Trophoblast cell (in vitro differentiated cells and primary cell): ENCODE measurements around the gene COL19A1.

Source experiments
- DNase-seq, 2 donors: peaks; one replicate each; pipeline ENCODE4 v3.0.0-alpha.2; 2016
- H2AFZ ChIP-seq: 2 replicates; pipeline ENCODE4 v1.6.1; 2013; ENCODE audit warnings: low read length, moderate library complexity, mild to moderate bottlenecking; ENCODE audit not compliant: insufficient read depth, poor library complexity
- H2AK5ac ChIP-seq: 2 replicates; pipeline ENCODE4 v1.6.1; 2013; ENCODE audit warnings: mild to moderate bottlenecking, low read length
- H2BK120ac ChIP-seq: 2 replicates; pipeline ENCODE4 v1.6.1; 2013; ENCODE audit warnings: low read length, mild to moderate bottlenecking, moderate library complexity; ENCODE audit not compliant: insufficient read depth, poor library complexity
- H2BK12ac ChIP-seq: 2 replicates; pipeline ENCODE4 v1.6.1; 2013; ENCODE audit warnings: mild to moderate bottlenecking, low read length, moderate library complexity
- H2BK5ac ChIP-seq: 2 replicates; pipeline ENCODE4 v1.6.1; 2013; ENCODE audit warnings: low read length, low read depth, moderate library complexity, mild to moderate bottlenecking; ENCODE audit not compliant: poor library complexity
- H3K14ac ChIP-seq: 2 replicates; pipeline ENCODE4 v1.6.1; 2013; ENCODE audit warnings: mild to moderate bottlenecking, low read length
- H3K18ac ChIP-seq: 2 replicates; pipeline ENCODE4 v1.6.1; 2013; ENCODE audit warnings: mild to moderate bottlenecking, low read length
- H3K23ac ChIP-seq: 2 replicates; pipeline ENCODE4 v1.6.1; 2013; ENCODE audit warnings: low read length
- H3K27ac ChIP-seq: 2 replicates; pipeline ENCODE4 v1.5.1; 2013; ENCODE audit warnings: low read depth, mild to moderate bottlenecking, inconsistent platforms, low read length, moderate library complexity
- H3K27me3 ChIP-seq: 2 replicates; pipeline ENCODE4 v1.6.1; 2013; ENCODE audit warnings: inconsistent platforms, mild to moderate bottlenecking, low read length, moderate library complexity; ENCODE audit not compliant: insufficient read depth
- H3K36me3 ChIP-seq, 2 experiments: 1 replicate in 1 of 2; 2 replicates in 1 of 2; pipeline ENCODE4 v1.6.1; 2013; ENCODE audit warnings: low read length in 2 of 2, mild to moderate bottlenecking in 2 of 2, moderate library complexity in 1 of 2; ENCODE audit not compliant: insufficient read depth in 2 of 2, control insufficient read depth in 1 of 2
- H3K4ac ChIP-seq: 2 replicates; pipeline ENCODE4 v1.6.1; 2013; ENCODE audit warnings: low read depth, mild to moderate bottlenecking, low read length, moderate library complexity
- H3K4me1 ChIP-seq, 2 experiments: 1 replicate in 1 of 2; 2 replicates in 1 of 2; pipeline ENCODE4 v1.6.1; 2013; ENCODE audit warnings: low read length in 2 of 2, mild to moderate bottlenecking in 2 of 2, moderate library complexity in 1 of 2; ENCODE audit not compliant: insufficient read depth in 2 of 2, control insufficient read depth in 1 of 2
- H3K4me2 ChIP-seq: 2 replicates; pipeline ENCODE4 v1.6.1; 2013; ENCODE audit warnings: inconsistent platforms, mild to moderate bottlenecking, low read length, moderate library complexity
- H3K4me3 ChIP-seq: 2 replicates; pipeline ENCODE4 v1.5.1; 2013; ENCODE audit warnings: mild to moderate bottlenecking, low read depth, low read length, inconsistent platforms
- H3K79me1 ChIP-seq: one replicate; pipeline ENCODE4 v1.6.1; 2013; ENCODE audit warnings: low read length
- H3K79me2 ChIP-seq: 2 replicates; pipeline ENCODE4 v1.6.1; 2013; ENCODE audit warnings: low read length, mild to moderate bottlenecking; ENCODE audit not compliant: control insufficient read depth, insufficient read depth, poor library complexity
- H3K9ac ChIP-seq: 2 replicates; pipeline ENCODE4 v1.6.1; 2013; ENCODE audit warnings: mild to moderate bottlenecking, low read length
- H3K9me3 ChIP-seq: 2 replicates; pipeline ENCODE4 v1.6.1; 2013; ENCODE audit warnings: low read depth, mild to moderate bottlenecking, control low read depth, inconsistent platforms, low read length; ENCODE audit not compliant: insufficient read depth
- H4K12ac ChIP-seq: 2 replicates; pipeline ENCODE4 v1.6.1; 2013; ENCODE audit warnings: low read depth, mild to moderate bottlenecking, low read length, moderate library complexity
- H4K8ac ChIP-seq: 2 replicates; pipeline ENCODE4 v1.6.1; 2013; ENCODE audit warnings: low read depth, mild to moderate bottlenecking, low read length, moderate library complexity
- H4K91ac ChIP-seq: one replicate; pipeline ENCODE4 v1.6.1; 2013; ENCODE audit warnings: low read depth, mild to moderate bottlenecking, low read length, moderate library complexity
- WGBS: extraction: QIAGEN DNeasy Blood & Tissue Kit; methylation state at CpG from one replicate; pipeline ENCODE4 v1.1.7; 2013; ENCODE audit warnings: missing lambda C conversion rate; ENCODE audit not compliant: insufficient read length, insufficient coverage; ENCODE audit errors: extremely low coverage; 5-methylcytosine and 5-hydroxymethylcytosine counted together

Gene COL19A1

GRCh38 chr6:69973138-69973537, 106.8 kb downstream of the COL19A1 start:
- Histone ChIP-seq H3K4me3 (no peak overlapping the region), H4K91ac (no peak overlapping the region), H4K8ac (no peak overlapping the region), H3K79me1 (no peaks in the 10 kb centered on the region), H4K12ac (no peak overlapping the region), H3K4me2 (no peak overlapping the region), H2AK5ac (no peak overlapping the region), H2BK12ac (no peak overlapping the region), H3K4ac (no peak overlapping the region), H3K36me3 (no peaks in the 10 kb centered on the region), H2BK5ac (no peak overlapping the region), H3K23ac (no peak overlapping the region), H3K27ac (no peak overlapping the region), H2AFZ (no peak overlapping the region), H3K4me1 (peaks cover 0 to 1% of the 10 kb centered on the region in 2 experiments), H3K27me3 (no peaks in the 10 kb centered on the region), H3K9ac (no peak overlapping the region), H3K18ac (no peak overlapping the region), H3K9me3 (no peaks in the 10 kb centered on the region), H3K79me2 (no peaks in the 10 kb centered on the region), H2BK120ac (no peak overlapping the region), H3K14ac (no peak overlapping the region)
- DNase-seq: no peak
- WGBS: no CpG with 5 or more reads among the region's 2 CpGs

GRCh38 chr6:69973763-69974162, 107.4 kb downstream of the COL19A1 start:
- Histone ChIP-seq H3K9ac (no peak overlapping the region), H3K36me3 (no peaks in the 10 kb centered on the region), H3K4ac (no peak overlapping the region), H3K23ac (no peak overlapping the region), H3K4me3 (no peak overlapping the region), H4K12ac (no peak overlapping the region), H3K79me1 (no peaks in the 10 kb centered on the region), H2AFZ (no peak overlapping the region), H3K14ac (no peak overlapping the region), H3K27me3 (no peaks in the 10 kb centered on the region), H3K4me2 (no peak overlapping the region), H4K8ac (no peak overlapping the region), H3K27ac (no peak overlapping the region), H3K79me2 (no peaks in the 10 kb centered on the region), H4K91ac (no peak overlapping the region), H2BK12ac (no peak overlapping the region), H2BK120ac (no peak overlapping the region), H3K9me3 (no peaks in the 10 kb centered on the region), H2BK5ac (no peak overlapping the region), H2AK5ac (no peak overlapping the region), H3K4me1 (peaks cover 0 to 1% of the 10 kb centered on the region in 2 experiments), H3K18ac (no peak overlapping the region)
- WGBS: no CpG with 5 or more reads among the region's 3 CpGs
- DNase-seq: no peak

- DNase-seq: peak in 1 of 2 donors; percentile 3
- H4K12ac ChIP-seq: no peak overlapping the region
- H3K79me2 ChIP-seq: no peaks in the 10 kb centered on the region
- H3K14ac ChIP-seq: no peak overlapping the region
- H3K4me2 ChIP-seq: no peak overlapping the region
- H3K9me3 ChIP-seq: no peaks in the 10 kb centered on the region
- no peak overlapping the region for H2BK12ac ChIP-seq
- no peak overlapping the region for H3K18ac ChIP-seq
- no peak overlapping the region for H3K4me3 ChIP-seq
- H3K23ac ChIP-seq: no peak overlapping the region
- H2AK5ac ChIP-seq: no peak overlapping the region
- no peaks in the 10 kb centered on the region for H3K36me3 ChIP-seq
- no peak overlapping the region for H3K27ac ChIP-seq
- H2AFZ ChIP-seq: no peak overlapping the region
- no peak overlapping the region for H3K9ac ChIP-seq
- WGBS: no CpG with 5 or more reads among the region's 2 CpGs
- no peak overlapping the region for H4K91ac ChIP-seq
- H3K27me3 ChIP-seq: no peaks in the 10 kb centered on the region
- H4K8ac ChIP-seq: no peak overlapping the region
- H2BK5ac ChIP-seq: no peak overlapping the region
- peaks cover 0 to 1% of the 10 kb centered on the region in 2 experiments for H3K4me1 ChIP-seq
- H2BK120ac ChIP-seq: no peak overlapping the region
- H3K79me1 ChIP-seq: no peaks in the 10 kb centered on the region
- no peak overlapping the region for H3K4ac ChIP-seq
Observed at GRCh38 chr6:69974193-69974592, 107.8 kb downstream of the COL19A1 start.

- no peaks in the 10 kb centered on the region for H3K79me2 ChIP-seq
- no peak overlapping the region for H3K4me3 ChIP-seq
- H3K14ac ChIP-seq: no peak overlapping the region
- H4K91ac ChIP-seq: no peak overlapping the region
- no peak overlapping the region for H2BK120ac ChIP-seq
- H3K36me3 ChIP-seq: no peaks in the 10 kb centered on the region
- H3K4me2 ChIP-seq: no peak overlapping the region
- H2BK5ac ChIP-seq: no peak overlapping the region
- H3K9ac ChIP-seq: no peak overlapping the region
- no peak overlapping the region for H2BK12ac ChIP-seq
- H3K27me3 ChIP-seq: no peaks in the 10 kb centered on the region
- no peak overlapping the region for H2AFZ ChIP-seq
- no peak overlapping the region for H4K8ac ChIP-seq
- H4K12ac ChIP-seq: no peak overlapping the region
- no peak overlapping the region for H3K18ac ChIP-seq
- H3K79me1 ChIP-seq: no peaks in the 10 kb centered on the region
- no peak overlapping the region for H2AK5ac ChIP-seq
- H3K27ac ChIP-seq: no peak overlapping the region
- no peak overlapping the region for H3K4ac ChIP-seq
- peaks cover 0 to 1% of the 10 kb centered on the region in 2 experiments for H3K4me1 ChIP-seq
- no peaks in the 10 kb centered on the region for H3K9me3 ChIP-seq
- no peak overlapping the region for H3K23ac ChIP-seq
- no peak for DNase-seq
- WGBS: no CpG with 5 or more reads among the region's 4 CpGs
Observed at GRCh38 chr6:69976591-69977090, 110.3 kb downstream of the COL19A1 start.
